Pancreas (tissue), 10 donors: ENCODE results near the gene HSD17B3. TPM values are rescaled to one million over a fixed set of nuclear protein-coding genes. Genes with fewer than 3 reads are reported as not detected.

Experiments used
- ATAC-seq, 4 donors: fragments of 200-7000 bp; cut with Tn5 transposase; one replicate each; pipeline versions ENCODE4 v1.8.0 to v1.9.1; 2020; ENCODE audit warnings: mild to moderate bottlenecking in 4 of 4, moderate library complexity in 4 of 4
- DNase-seq, 6 donors: peaks; one replicate each; pipeline ENCODE4 v3.0.0-alpha.2; 2020
- FAIRE-seq: peaks from 2 replicates; lab custom pipeline; 2012; peaks lifted over from hg19 to GRCh38; lab: Jason Lieb, UNC
- H3K27ac ChIP-seq, 4 donors: fragments of 200-600 bp; sonication (generic); 1 replicate in 3 of 4; 2 replicates in 1 of 4; pipeline versions ENCODE4 v1.5.0 to v1.8.0; 2020
- H3K27me3 ChIP-seq, 4 donors: fragments of 200-600 bp; one replicate each; pipeline ENCODE4 v1.8.0; 2021
- H3K36me3 ChIP-seq, 3 donors: fragments of 200-600 bp; sonication (generic) in 1 of 3; one replicate each; pipeline versions ENCODE4 v1.5.0 to v1.8.0; 2020 to 2021
- H3K4me1 ChIP-seq, 3 donors: fragments of 200-600 bp; one replicate each; pipeline ENCODE4 v1.8.0; 2021
- H3K4me3 ChIP-seq, 4 donors: fragments of 200-600 bp; sonication (generic) in 2 of 4; one replicate each; pipeline versions ENCODE4 v1.5.0 to v1.8.0; 2020 to 2021
- H3K9me3 ChIP-seq, 4 donors: fragments of 200-600 bp; one replicate each; pipeline ENCODE4 v1.8.0; 2021
- CTCF ChIP-seq, 4 donors: fragments of 200-600 bp; sonication (generic) in 3 of 4; IDR thresholded peaks; one replicate each; pipeline versions ENCODE4 v1.5.0 to v1.8.0; 2021; ENCODE audit warnings: antibody characterized with exemption in 4 of 4
- WGBS, 2 donors: extraction: QIAGEN DNeasy Blood & Tissue Kit; methylation state at CpG; one replicate each; pipeline ENCODE4 v1.1.7; 2013; 5-methylcytosine and 5-hydroxymethylcytosine counted together
- intact Hi-C, 3 donors: fragments of 100-400 bp; cut with DNase I; formaldehyde crosslinking; loops; one replicate each; pipeline versions ENCODE4 v1.11.1 to v1.14.2; 2022
- polyA plus RNA-seq, 2 donors: library from polyadenylated mRNA; stranded (reverse); fragments of 200-250 nt; gene quantifications; one replicate each; pipeline ENCODE4 v1.2.3, GENCODE V29; 2013
- total RNA-seq, 6 donors: library from RNA; stranded (reverse); fragmentation: NEBNext Ultra II Directional in 4 of 6; extraction: Animal tissue kit (Norgen Biotek cat#: 25700) in 4 of 6; gene quantifications; one replicate each; pipeline versions ENCODE4 v1.2.1 to v1.2.4, GENCODE V29; 2021 to 2023
- donor health status: healthy with polysubstance abuse.
- donor health status: DM: no; HTN: no; CAD: no; lungs with moderate emphysema.
- donor health status: DM: no; HTN: no; CAD: no.
- donor health status: control.
- donor health status: control.
- donor health status: Bipolar disorder and iron deficiency.
- donor health status: DM: yes; HTN: yes; CAD: no.
- donor health status: DM: no; HTN: no; CAD: no.
- donor health status: DM: no; HTN: no; CAD: no.
- donor health status: DM: yes; HTN: yes; CAD: no.

HSD17B3 gene
- total and polyA plus RNA-seq, 8 donors: 0.92 to 35.7 (median 1.7) TPM; not detected in 1

- Histone ChIP-seq H3K4me1 (no peaks in the 10 kb centered on the region), H3K36me3 (no peaks in the 10 kb centered on the region), H3K4me3 (no peak overlapping the region), H3K27ac (no peak overlapping the region), H3K9me3 (no peaks in the 10 kb centered on the region), H3K27me3 (no peaks in the 10 kb centered on the region)
- 63 to 69% methylated on average over 2 of the region's 2 CpGs for WGBS, 2 donors
- TF ChIP-seq CTCF (IDR thresholded peaks at IDR 0.05): no peak
- intact Hi-C loops: no loop called here
- no peak for FAIRE-seq
- DNase-seq: no peak
- no peak for ATAC-seq
Measured at GRCh38 chr9:96274939-96275338, 27.0 kb downstream of the HSD17B3 start.

- H3K36me3 ChIP-seq: no peaks in the 10 kb centered on the region
- FAIRE-seq (no peak), DNase-seq (no peak), ATAC-seq (no peak)
- H3K27ac ChIP-seq: no peak overlapping the region
- H3K9me3 ChIP-seq: no peaks in the 10 kb centered on the region
- no peaks in the 10 kb centered on the region for H3K27me3 ChIP-seq
- intact Hi-C loops: no loop called here
- 93 to 100% methylated on average over 1 of the region's 1 CpG for WGBS, 2 donors
- no peaks in the 10 kb centered on the region for H3K4me1 ChIP-seq
- no peak for TF ChIP-seq CTCF (IDR thresholded peaks at IDR 0.05)
- no peak overlapping the region for H3K4me3 ChIP-seq
Measured at GRCh38 chr9:96270236-96270744, 31.7 kb downstream of the HSD17B3 start.

GRCh38 chr9:96258967-96259366 is 43.0 kb downstream of the HSD17B3 start:
- no peak for DNase-seq
- H3K27ac ChIP-seq: no peak overlapping the region
- H3K27me3 ChIP-seq: no peaks in the 10 kb centered on the region
- WGBS, 2 donors: 96% methylated on average over 4 of the region's 4 CpGs
- no peak for ATAC-seq
- H3K4me3 ChIP-seq: no peak overlapping the region
- no peaks in the 10 kb centered on the region for H3K9me3 ChIP-seq
- no peak for TF ChIP-seq CTCF (IDR thresholded peaks at IDR 0.05)
- FAIRE-seq: no peak
- no peaks in the 10 kb centered on the region for H3K36me3 ChIP-seq
- no peaks in the 10 kb centered on the region for H3K4me1 ChIP-seq
- intact Hi-C loops: loop anchor here in 1 of 3 donors (10.0 kb wide), 1 partner anchor 56 kb away; no protein-coding TSS in a partner anchor

GRCh38 chr9:96256800-96257199 is 45.2 kb downstream of the HSD17B3 start:
- Histone ChIP-seq H3K36me3 (no peaks in the 10 kb centered on the region), H3K4me1 (no peaks in the 10 kb centered on the region), H3K27ac (no peak overlapping the region), H3K9me3 (no peaks in the 10 kb centered on the region), H3K27me3 (no peaks in the 10 kb centered on the region), H3K4me3 (no peak overlapping the region)
- ATAC-seq (no peak), FAIRE-seq (no peak), DNase-seq (no peak)
- TF ChIP-seq CTCF (IDR thresholded peaks at IDR 0.05): no peak
- 64 to 72% methylated on average over 9 of the region's 9 CpGs for WGBS, 2 donors
- intact Hi-C loops: loop anchor here in 1 of 3 donors (10.0 kb wide), 1 partner anchor 58 kb away; no protein-coding TSS in a partner anchor

GRCh38 chr9:96255698-96256097 is 46.3 kb downstream of the HSD17B3 start:
- no peak for TF ChIP-seq CTCF (IDR thresholded peaks at IDR 0.05)
- H3K4me1 ChIP-seq: no peaks in the 10 kb centered on the region
- H3K4me3 ChIP-seq: no peak overlapping the region
- intact Hi-C loops: loop anchor here in 1 of 3 donors (10.0 kb wide), 1 partner anchor 59 kb away; no protein-coding TSS in a partner anchor
- H3K9me3 ChIP-seq: no peaks in the 10 kb centered on the region
- no peak for ATAC-seq
- WGBS, 2 donors: 82 to 84% methylated on average over 18 of the region's 18 CpGs
- H3K36me3 ChIP-seq: no peaks in the 10 kb centered on the region
- no peak overlapping the region for H3K27ac ChIP-seq
- FAIRE-seq: no peak
- DNase-seq: no peak
- H3K27me3 ChIP-seq: no peaks in the 10 kb centered on the region
